Esophagus squamous epithelium (tissue), 4 donors: ENCODE measurements around the gene FETUB.

Source experiments
- POLR2A ChIP-seq, 4 donors: fragments of 450-650 bp; IDR thresholded peaks; one replicate each; pipeline ENCODE4 v1.6.1; 2017; ENCODE audit warnings: antibody characterized with exemption in 4 of 4, mild to moderate bottlenecking in 4 of 4, moderate library complexity in 3 of 4
- TF ChIP-seq, protein P1 (sequence below), 6 experiments: fragments of 450-650 bp in 4 of 6; fragments of 200-600 bp in 2 of 6; sonication (generic) in 2 of 6; IDR thresholded peaks; one replicate each; pipeline ENCODE4 v1.5.1; 2016 to 2019; ENCODE audit warnings: antibody characterized with exemption in 6 of 6, mild to moderate bottlenecking in 4 of 6, moderate library complexity in 4 of 6

- TF ChIP-seq POLR2A (IDR thresholded peaks at IDR 0.05) = no peak
- TF ChIP-seq, protein P1, sequence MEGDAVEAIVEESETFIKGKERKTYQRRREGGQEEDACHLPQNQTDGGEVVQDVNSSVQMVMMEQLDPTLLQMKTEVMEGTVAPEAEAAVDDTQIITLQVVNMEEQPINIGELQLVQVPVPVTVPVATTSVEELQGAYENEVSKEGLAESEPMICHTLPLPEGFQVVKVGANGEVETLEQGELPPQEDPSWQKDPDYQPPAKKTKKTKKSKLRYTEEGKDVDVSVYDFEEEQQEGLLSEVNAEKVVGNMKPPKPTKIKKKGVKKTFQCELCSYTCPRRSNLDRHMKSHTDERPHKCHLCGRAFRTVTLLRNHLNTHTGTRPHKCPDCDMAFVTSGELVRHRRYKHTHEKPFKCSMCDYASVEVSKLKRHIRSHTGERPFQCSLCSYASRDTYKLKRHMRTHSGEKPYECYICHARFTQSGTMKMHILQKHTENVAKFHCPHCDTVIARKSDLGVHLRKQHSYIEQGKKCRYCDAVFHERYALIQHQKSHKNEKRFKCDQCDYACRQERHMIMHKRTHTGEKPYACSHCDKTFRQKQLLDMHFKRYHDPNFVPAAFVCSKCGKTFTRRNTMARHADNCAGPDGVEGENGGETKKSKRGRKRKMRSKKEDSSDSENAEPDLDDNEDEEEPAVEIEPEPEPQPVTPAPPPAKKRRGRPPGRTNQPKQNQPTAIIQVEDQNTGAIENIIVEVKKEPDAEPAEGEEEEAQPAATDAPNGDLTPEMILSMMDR (IDR thresholded peaks at IDR 0.05) = no peak
These were observed 14.6 kb upstream of the FETUB start for GRCh38 chr3:186625600-186626042.
